ENCODE results near the gene RGS3.
A peak's percentile ranks its signal among the peaks of the same experiment; 100 is the strongest.

Gene RGS3

DNA sequence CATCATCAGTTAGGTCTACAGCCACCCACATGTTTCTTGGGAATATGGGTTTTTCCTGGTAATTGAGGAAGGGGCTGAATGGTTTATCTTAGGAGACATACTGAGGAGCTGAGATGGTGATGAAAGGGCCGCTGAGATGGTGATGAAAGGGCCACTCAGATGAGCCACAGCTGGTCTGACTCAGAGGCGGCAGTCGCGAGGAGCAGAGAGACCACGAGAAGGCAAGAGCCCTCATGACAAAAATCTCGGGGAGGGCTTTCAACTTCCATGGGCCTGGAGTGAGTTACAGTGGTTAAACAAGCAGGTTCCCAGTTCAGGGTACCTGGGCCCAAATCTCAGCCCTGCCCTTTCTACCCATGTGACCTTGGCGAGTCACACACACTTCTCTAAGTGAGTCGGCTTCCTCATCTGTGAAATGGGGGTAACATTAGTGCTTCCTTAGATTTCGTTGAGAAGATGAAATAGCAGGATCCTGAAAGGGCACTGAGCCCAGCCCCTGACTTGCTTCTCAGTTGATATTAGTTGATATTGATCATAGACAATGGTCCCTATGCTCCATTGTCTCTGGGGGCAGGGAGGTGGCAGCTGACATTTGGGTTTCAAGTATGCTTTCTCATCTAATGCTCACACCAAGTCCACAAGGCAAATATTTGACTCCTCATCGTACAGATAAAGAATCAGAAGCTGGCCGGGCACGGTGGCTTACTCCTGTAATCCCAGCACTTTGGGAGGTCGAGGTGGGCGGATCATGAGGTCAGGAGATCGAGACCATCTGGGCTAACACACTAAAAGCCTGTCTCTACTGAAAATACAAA, 169.5 kb downstream of the RGS3 start:
- no peak for TF ChIP-seq EGR1 (IDR thresholded peaks at IDR 0.05)
- no peak for TF ChIP-seq YY1 (IDR thresholded peaks at IDR 0.05; ENCODE audit: low read depth)
- no peak for TF ChIP-seq FOXM1 (IDR thresholded peaks at IDR 0.05; ENCODE audit: borderline replicate concordance, low read depth)
- TF ChIP-seq, protein P1, sequence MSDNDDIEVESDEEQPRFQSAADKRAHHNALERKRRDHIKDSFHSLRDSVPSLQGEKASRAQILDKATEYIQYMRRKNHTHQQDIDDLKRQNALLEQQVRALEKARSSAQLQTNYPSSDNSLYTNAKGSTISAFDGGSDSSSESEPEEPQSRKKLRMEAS (IDR thresholded peaks at IDR 0.05) = no peak
- TF ChIP-seq RAD21 (IDR thresholded peaks at IDR 0.05; ENCODE audit: low read depth) = no peak
- no peak for TF ChIP-seq TAF1 (IDR thresholded peaks at IDR 0.05; ENCODE audit: low read depth)
- no peak for TF ChIP-seq TCF12 (IDR thresholded peaks at IDR 0.05; ENCODE audit: low read depth)
- TF ChIP-seq CEBPB (IDR thresholded peaks at IDR 0.05) = no peak
- TF ChIP-seq EP300 (IDR thresholded peaks at IDR 0.05; ENCODE audit: borderline replicate concordance) = no peak
- no peak for TF ChIP-seq REST (IDR thresholded peaks at IDR 0.05; ENCODE audit: low read depth)
- TF ChIP-seq USF1 (IDR thresholded peaks at IDR 0.05) = no peak
- no peak for TF ChIP-seq TEAD4 (IDR thresholded peaks at IDR 0.05)
- no peak for TF ChIP-seq ZBTB7A (IDR thresholded peaks at IDR 0.05; ENCODE audit: low read depth)
- no peak for TF ChIP-seq NFIC (IDR thresholded peaks at IDR 0.05)

- no peak for TF ChIP-seq CEBPB (IDR thresholded peaks at IDR 0.05)
Measured at GRCh38 chr9:113633782-113634595, 170.5 kb downstream of the RGS3 start.

GRCh38 chr9:113634596-113635515, 171.3 kb downstream of the RGS3 start:
- TF ChIP-seq TEAD4 (IDR thresholded peaks at IDR 0.05) (peak; percentile 32; the same call in 1 of the 2 replicates), EGR1 (IDR thresholded peaks at IDR 0.05) (no peak)

DNA sequence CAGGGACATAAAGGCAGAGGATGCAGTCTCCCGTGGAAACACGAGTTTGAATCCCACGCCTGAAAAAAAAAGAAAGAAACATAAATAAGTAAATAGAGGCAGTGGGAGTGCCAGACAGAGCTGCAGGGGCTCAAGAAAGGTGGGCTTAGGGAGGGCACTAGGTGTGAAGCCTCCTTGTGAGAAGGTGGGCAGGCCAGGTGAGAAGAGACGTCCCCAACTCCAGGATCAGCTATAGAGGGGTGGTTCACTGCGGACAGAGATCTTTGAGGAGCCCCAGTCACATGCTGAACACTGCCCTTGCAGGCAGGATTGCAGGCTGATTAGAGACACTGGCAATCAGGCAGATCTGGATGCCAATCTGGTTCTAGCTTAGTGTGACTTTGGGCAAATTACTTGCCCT, 172.1 kb downstream of the RGS3 start:
- no peak for TF ChIP-seq CEBPB (IDR thresholded peaks at IDR 0.05)
- TF ChIP-seq EP300 (IDR thresholded peaks at IDR 0.05; ENCODE audit: borderline replicate concordance) = no peak
- no peak for TF ChIP-seq TCF12 (IDR thresholded peaks at IDR 0.05; ENCODE audit: low read depth)
- no peak for TF ChIP-seq FOXM1 (IDR thresholded peaks at IDR 0.05; ENCODE audit: borderline replicate concordance, low read depth)
- no peak for TF ChIP-seq TEAD4 (IDR thresholded peaks at IDR 0.05)
- no peak for TF ChIP-seq USF1 (IDR thresholded peaks at IDR 0.05)

DNA sequence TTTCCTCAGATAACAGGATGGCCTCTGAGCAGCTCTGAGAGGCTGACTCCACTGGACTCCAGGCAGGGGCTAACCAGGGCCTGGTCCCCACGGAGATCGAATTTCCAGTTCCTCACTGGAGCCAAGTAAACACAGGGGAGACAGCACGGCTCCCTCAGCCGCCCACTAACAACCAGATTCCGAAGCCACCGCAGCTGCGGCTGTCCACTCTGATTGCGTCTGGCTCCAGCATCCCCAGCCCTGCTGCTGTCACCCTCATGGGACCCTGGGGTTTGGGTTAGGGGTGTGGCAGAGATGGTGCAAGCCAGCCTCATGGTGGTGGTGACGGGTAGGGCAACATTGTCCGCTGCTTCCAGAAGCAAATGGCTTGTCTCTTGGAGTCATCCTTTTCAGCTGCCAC, 172.6 kb downstream of the RGS3 start:
- TF ChIP-seq EGR1 (IDR thresholded peaks at IDR 0.05) = 0 out of 2 replicates have a peak, but pooled peaks have one; percentile 8
- TF ChIP-seq RAD21 (IDR thresholded peaks at IDR 0.05; ENCODE audit: low read depth) = no peak

GRCh38 chr9:113636693-113637092, 173.2 kb downstream of the RGS3 start:
- TF ChIP-seq NFIC (IDR thresholded peaks at IDR 0.05) (no peak), REST (IDR thresholded peaks at IDR 0.05; ENCODE audit: low read depth) (no peak), YY1 (IDR thresholded peaks at IDR 0.05; ENCODE audit: low read depth) (no peak), CREB1 (IDR thresholded peaks at IDR 0.05; ENCODE audit: low read depth) (no peak), TAF1 (IDR thresholded peaks at IDR 0.05; ENCODE audit: low read depth) (no peak), ZBTB7A (IDR thresholded peaks at IDR 0.05; ENCODE audit: low read depth) (no peak), TCF12 (IDR thresholded peaks at IDR 0.05; ENCODE audit: low read depth) (no peak), CEBPB (IDR thresholded peaks at IDR 0.05) (no peak), USF1 (IDR thresholded peaks at IDR 0.05) (no peak), EP300 (IDR thresholded peaks at IDR 0.05; ENCODE audit: borderline replicate concordance) (no peak), FOXM1 (IDR thresholded peaks at IDR 0.05; ENCODE audit: borderline replicate concordance, low read depth) (no peak), RAD21 (IDR thresholded peaks at IDR 0.05; ENCODE audit: low read depth) (no peak), TEAD4 (IDR thresholded peaks at IDR 0.05) (no peak)
- TF ChIP-seq, protein P1 (IDR thresholded peaks at IDR 0.05) = no peak

Data from Ishikawa (cell line).